Mesenchymal stem cell (in vitro differentiated cells and primary cell): ENCODE measurements around the gene CPA1.

ENCODE experiments used
- DNase-seq: peaks from one replicate; pipeline ENCODE4 v3.0.0-alpha.2; 2013
- H2AFZ ChIP-seq: one replicate; pipeline ENCODE4 v1.6.1; 2013; ENCODE audit warnings: low read depth, mild to moderate bottlenecking, control low read depth, inconsistent platforms, low read length, moderate library complexity
- H2AK5ac ChIP-seq: 2 replicates; pipeline ENCODE4 v1.6.1; 2013; ENCODE audit warnings: low read length, moderate library complexity, mild to moderate bottlenecking, inconsistent platforms; ENCODE audit not compliant: severe bottlenecking
- H2BK120ac ChIP-seq: one replicate; pipeline ENCODE4 v1.6.1; 2013; ENCODE audit warnings: low read depth, mild to moderate bottlenecking, inconsistent platforms, low read length, moderate library complexity
- H2BK12ac ChIP-seq, 2 experiments: one replicate each; pipeline ENCODE4 v1.6.1; 2013; ENCODE audit warnings: inconsistent platforms in 2 of 2, low read length in 2 of 2, mild to moderate bottlenecking in 2 of 2, moderate library complexity in 2 of 2, control low read depth in 1 of 2
- H2BK15ac ChIP-seq: one replicate; pipeline ENCODE4 v1.6.1; 2013; ENCODE audit warnings: mild to moderate bottlenecking, low read depth, inconsistent platforms; ENCODE audit not compliant: poor library complexity, severe bottlenecking
- H2BK5ac ChIP-seq: 2 replicates; pipeline ENCODE4 v1.6.1; 2013; ENCODE audit warnings: low read depth, mild to moderate bottlenecking, low read length, control low read depth, inconsistent platforms; ENCODE audit not compliant: poor library complexity, severe bottlenecking
- H3K14ac ChIP-seq, 2 experiments: one replicate each; pipeline ENCODE4 v1.6.1; 2013; ENCODE audit warnings: inconsistent platforms in 2 of 2, low read length in 2 of 2, control low read depth in 1 of 2, mild to moderate bottlenecking in 1 of 2, moderate library complexity in 1 of 2
- H3K18ac ChIP-seq, 2 experiments: one replicate each; pipeline ENCODE4 v1.6.1; 2013; ENCODE audit warnings: inconsistent platforms in 2 of 2, low read length in 2 of 2, control low read depth in 1 of 2, low read depth in 1 of 2, mild to moderate bottlenecking in 1 of 2
- H3K23ac ChIP-seq, 2 experiments: one replicate each; pipeline ENCODE4 v1.6.1; 2013; ENCODE audit warnings: inconsistent platforms in 2 of 2, low read length in 2 of 2, mild to moderate bottlenecking in 2 of 2, moderate library complexity in 2 of 2, control low read depth in 1 of 2
- H3K27ac ChIP-seq: 2 replicates; pipeline ENCODE4 v1.5.1; 2013; ENCODE audit warnings: mild to moderate bottlenecking, moderate library complexity, low read length, control low read depth, inconsistent platforms; ENCODE audit not compliant: poor library complexity, severe bottlenecking
- H3K27me3 ChIP-seq, 2 experiments: 2 replicates each; pipeline versions ENCODE4 v1.6.1 to v1.7.0; 2013; ENCODE audit warnings: low read length in 2 of 2, mild to moderate bottlenecking in 2 of 2, moderate library complexity in 2 of 2, control low read depth in 1 of 2, inconsistent platforms in 1 of 2; ENCODE audit not compliant: control insufficient read depth in 1 of 2, insufficient read depth in 1 of 2
- H3K36me3 ChIP-seq, 2 experiments: 2 replicates each; pipeline versions ENCODE4 v1.6.1 to v1.7.0; 2013; ENCODE audit warnings: low read length in 2 of 2, control low read depth in 1 of 2, inconsistent platforms in 1 of 2, low read depth in 1 of 2, mild to moderate bottlenecking in 1 of 2; ENCODE audit not compliant: insufficient read depth in 2 of 2, control insufficient read depth in 1 of 2
- H3K4ac ChIP-seq, 2 experiments: one replicate each; pipeline ENCODE4 v1.6.1; 2013; ENCODE audit warnings: inconsistent platforms in 2 of 2, low read length in 2 of 2, mild to moderate bottlenecking in 2 of 2, moderate library complexity in 2 of 2, control low read depth in 1 of 2, low read depth in 1 of 2
- H3K4me1 ChIP-seq: 2 replicates; pipeline ENCODE4 v1.6.1; 2013; ENCODE audit warnings: low read depth, low read length, control low read depth; ENCODE audit not compliant: control insufficient read depth, insufficient read depth
- H3K4me2 ChIP-seq: 2 replicates; pipeline ENCODE4 v1.6.1; 2013; ENCODE audit warnings: low read length, mild to moderate bottlenecking, inconsistent platforms; ENCODE audit not compliant: poor library complexity, severe bottlenecking
- H3K4me3 ChIP-seq, 2 experiments: 2 replicates each; pipeline versions ENCODE4 v1.5.1 to v1.7.0; 2013; ENCODE audit warnings: low read length in 2 of 2, mild to moderate bottlenecking in 2 of 2, control low read depth in 1 of 2, low read depth in 1 of 2; ENCODE audit not compliant: insufficient read depth in 1 of 2
- H3K79me1 ChIP-seq: replicated peaks from 2 replicates; pipeline ENCODE4 v1.6.1; 2013; ENCODE audit warnings: mild to moderate bottlenecking, control low read depth, low read length, inconsistent platforms; ENCODE audit not compliant: poor library complexity, severe bottlenecking
- H3K9ac ChIP-seq: 2 replicates; pipeline ENCODE4 v1.7.0; 2013; ENCODE audit warnings: mild to moderate bottlenecking, low read length, moderate library complexity
- H3K9me3 ChIP-seq: 2 replicates; pipeline ENCODE4 v1.7.0; 2013; ENCODE audit warnings: mild to moderate bottlenecking, low read length; ENCODE audit not compliant: control insufficient read depth
- H4K8ac ChIP-seq: one replicate; pipeline ENCODE4 v1.6.1; 2013; ENCODE audit warnings: inconsistent platforms, mild to moderate bottlenecking, low read length, moderate library complexity
- H4K91ac ChIP-seq: one replicate; pipeline ENCODE4 v1.6.1; 2013; ENCODE audit warnings: mild to moderate bottlenecking, low read length, inconsistent platforms
- WGBS: methylation state at CpG from one replicate; pipeline ENCODE4 v1.1.7; 2013; ENCODE audit warnings: mixed read lengths; 5-methylcytosine and 5-hydroxymethylcytosine counted together

CPA1 gene

DNA sequence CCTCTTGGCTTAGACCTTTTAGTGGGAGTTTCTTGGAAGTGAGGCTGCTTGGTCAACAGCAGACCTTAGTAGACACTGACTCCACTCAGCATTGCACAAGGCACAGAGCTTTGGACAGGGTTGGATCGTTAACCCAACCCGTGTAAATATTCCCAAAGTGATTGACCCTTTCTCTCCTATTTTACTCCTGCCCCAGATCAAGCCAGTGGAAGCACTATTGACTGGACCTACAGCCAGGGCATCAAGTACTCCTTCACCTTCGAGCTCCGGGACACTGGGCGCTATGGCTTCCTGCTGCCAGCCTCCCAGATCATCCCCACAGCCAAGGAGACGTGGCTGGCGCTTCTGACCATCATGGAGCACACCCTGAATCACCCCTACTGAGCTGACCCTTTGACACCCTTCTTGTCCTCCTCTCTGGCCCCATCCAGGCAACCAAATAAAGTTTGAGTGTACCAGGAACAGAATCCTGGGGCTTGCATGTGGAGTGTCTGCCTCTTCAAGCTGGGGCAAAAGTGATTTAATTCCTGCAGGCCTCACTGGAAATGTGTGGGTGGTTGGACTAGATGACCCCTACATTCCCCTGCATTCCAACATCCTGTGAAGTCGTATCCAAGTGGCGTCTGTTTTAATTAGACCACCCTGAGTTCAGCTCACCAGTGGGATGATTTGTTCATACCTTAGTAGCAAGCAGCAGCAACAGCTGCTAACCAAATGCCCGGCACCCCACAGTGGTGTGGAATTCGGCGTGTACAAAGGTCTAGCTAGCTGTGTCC is 7.5 kb downstream of the CPA1 start:
- H3K4me1 ChIP-seq, result peaks cover 17% of the 10 kb centered on the region
- DNase-seq, result no peak
- peak overlapping the region in 1 of 2 experiments; percentile 61 for H3K18ac ChIP-seq
- peak overlapping the region; percentile 0 to 49 for H2BK12ac ChIP-seq
- H2BK15ac ChIP-seq, result no peak overlapping the region
- H3K23ac ChIP-seq, result no peak overlapping the region
- no peak overlapping the region for H3K9ac ChIP-seq
- H2AFZ ChIP-seq, result no peak overlapping the region
- peak overlapping the region; percentile 98 for H2BK5ac ChIP-seq
- H3K36me3 ChIP-seq, result peaks cover 0 to 5% of the 10 kb centered on the region in 2 experiments
- H3K14ac ChIP-seq, result no peak overlapping the region
- H2BK120ac ChIP-seq, result no peak overlapping the region
- peak overlapping the region; percentile 5 for H4K8ac ChIP-seq
- H3K4ac ChIP-seq, result peak overlapping the region in 1 of 2 experiments; percentile 5
- H3K79me1 ChIP-seq, result no peaks in the 10 kb centered on the region
- H3K4me2 ChIP-seq, result no peak overlapping the region
- no peak overlapping the region for H4K91ac ChIP-seq
- WGBS, result 81% methylated on average over 11 of the region's 12 CpGs
- H3K27me3 ChIP-seq, result no peaks in the 10 kb centered on the region
- H3K27ac ChIP-seq, result peak overlapping the region; percentile 95
- H3K4me3 ChIP-seq, result no peak overlapping the region
- H3K9me3 ChIP-seq, result no peaks in the 10 kb centered on the region
- H2AK5ac ChIP-seq, result peak overlapping the region; percentile 94

DNA sequence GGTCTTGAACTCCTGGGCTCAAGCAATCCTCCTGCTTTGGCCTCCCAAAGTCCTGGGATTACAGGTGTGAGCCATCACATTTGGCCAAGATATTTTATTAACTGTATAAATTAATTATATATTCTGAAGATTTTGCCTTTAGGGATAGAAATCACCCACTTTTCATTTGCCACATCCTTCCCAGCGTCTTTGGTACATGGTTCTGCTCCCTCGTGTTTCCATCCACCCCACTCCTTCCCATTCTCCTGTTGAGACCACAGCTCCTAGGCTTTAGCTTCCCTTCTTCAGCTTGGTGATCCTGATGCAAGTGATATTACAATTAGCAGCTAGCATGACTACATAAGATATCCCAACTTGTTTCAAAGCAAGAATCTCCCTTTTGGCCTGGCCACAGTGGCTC is 8.4 kb downstream of the CPA1 start:
- no peak overlapping the region for H2AFZ ChIP-seq
- no peak overlapping the region for H2BK120ac ChIP-seq
- H3K4ac ChIP-seq, result no peak overlapping the region
- H3K4me1 ChIP-seq, result peaks cover 17% of the 10 kb centered on the region
- H2BK15ac ChIP-seq, result no peak overlapping the region
- H4K91ac ChIP-seq, result no peak overlapping the region
- H3K9me3 ChIP-seq, result no peaks in the 10 kb centered on the region
- H3K23ac ChIP-seq, result no peak overlapping the region
- H3K4me2 ChIP-seq, result no peak overlapping the region
- H3K36me3 ChIP-seq, result peaks cover 0 to 5% of the 10 kb centered on the region in 2 experiments
- peak overlapping the region; percentile 100 for H2AK5ac ChIP-seq
- peak overlapping the region; percentile 98 for H2BK5ac ChIP-seq
- no peak overlapping the region for H4K8ac ChIP-seq
- no peak overlapping the region for H3K9ac ChIP-seq
- no peak for DNase-seq
- peak overlapping the region in 1 of 2 experiments; percentile 85 for H2BK12ac ChIP-seq
- no peaks in the 10 kb centered on the region for H3K79me1 ChIP-seq
- H3K18ac ChIP-seq, result no peak overlapping the region
- H3K4me3 ChIP-seq, result no peak overlapping the region
- no peak overlapping the region for H3K14ac ChIP-seq
- H3K27ac ChIP-seq, result peak overlapping the region; percentile 95
- 100% methylated on average over 2 of the region's 2 CpGs for WGBS
- H3K27me3 ChIP-seq, result no peaks in the 10 kb centered on the region

DNA sequence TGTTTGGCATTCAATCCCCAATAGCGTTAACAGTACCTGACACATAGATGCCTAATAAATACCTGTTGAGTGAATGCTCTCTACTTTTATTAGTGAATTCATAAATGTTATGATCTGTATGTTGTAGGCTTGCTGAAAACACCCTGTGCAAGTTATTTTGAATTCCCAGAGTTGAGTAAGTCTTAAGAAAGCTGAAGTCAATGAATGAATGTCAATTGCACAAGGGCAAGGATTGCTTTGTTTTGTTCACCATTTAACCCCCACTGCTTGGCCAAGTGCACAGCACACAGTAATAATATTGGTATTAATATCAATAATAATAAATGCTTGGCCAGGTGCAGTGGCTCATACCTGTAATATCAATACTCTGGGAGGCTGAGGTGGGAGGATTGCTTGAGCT is 10.2 kb downstream of the CPA1 start:
- Histone ChIP-seq H3K18ac (no peak overlapping the region), H2AK5ac (peak overlapping the region; percentile 87), H2BK120ac (no peak overlapping the region), H3K4me1 (peaks cover 15% of the 10 kb centered on the region), H3K27ac (no peak overlapping the region), H2BK12ac (no peak overlapping the region), H3K4me2 (no peak overlapping the region), H3K23ac (no peak overlapping the region), H3K4ac (no peak overlapping the region), H3K9ac (no peak overlapping the region), H3K14ac (no peak overlapping the region), H3K36me3 (no peaks in the 10 kb centered on the region), H3K79me1 (no peaks in the 10 kb centered on the region), H4K91ac (no peak overlapping the region), H2AFZ (no peak overlapping the region), H4K8ac (no peak overlapping the region), H2BK15ac (no peak overlapping the region), H3K4me3 (no peak overlapping the region), H2BK5ac (no peak overlapping the region), H3K9me3 (no peaks in the 10 kb centered on the region), H3K27me3 (no peaks in the 10 kb centered on the region)
- no peak for DNase-seq
- no CpG with 5 or more reads among the region's 1 CpG for WGBS

DNA sequence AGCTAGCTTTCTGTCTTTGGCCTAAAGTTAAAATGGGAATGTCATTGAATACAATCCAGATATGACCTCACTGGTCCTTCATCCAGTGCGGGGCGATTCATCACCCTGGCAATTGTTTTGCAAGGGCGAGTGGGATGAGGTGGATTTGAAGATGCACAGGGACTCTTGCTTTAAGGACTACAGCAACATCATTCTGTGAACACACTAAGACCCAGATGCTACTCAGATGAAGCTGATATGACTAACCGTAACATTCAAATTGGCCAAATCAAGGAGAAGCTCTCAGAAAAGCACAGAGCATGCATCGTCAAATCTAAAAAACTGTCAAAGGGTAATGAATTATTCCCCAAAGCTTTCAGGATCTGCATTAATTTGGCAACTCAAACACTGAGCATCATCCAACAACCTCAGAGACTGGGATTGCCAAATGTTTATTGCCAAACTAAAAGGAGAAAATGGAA is 12.8 kb downstream of the CPA1 start:
- 92% methylated on average over 5 of the region's 5 CpGs for WGBS
- Histone ChIP-seq H3K4me1 (peaks cover 4% of the 10 kb centered on the region), H3K9ac (peak overlapping the region; percentile 74), H2BK120ac (no peak overlapping the region), H2AFZ (no peak overlapping the region), H2AK5ac (peak overlapping the region; percentile 89), H2BK15ac (no peak overlapping the region), H3K18ac (no peak overlapping the region), H3K79me1 (no peaks in the 10 kb centered on the region), H2BK5ac (peak overlapping the region; percentile 19), H3K27me3 (no peaks in the 10 kb centered on the region), H3K9me3 (no peaks in the 10 kb centered on the region), H3K4me3 (peak overlapping the region in 1 of 2 experiments; percentile 3), H3K23ac (no peak overlapping the region), H2BK12ac (peak overlapping the region in 1 of 2 experiments; percentile 80), H3K4me2 (no peak overlapping the region), H3K27ac (peak overlapping the region; percentile 96), H4K8ac (peak overlapping the region; percentile 45), H3K14ac (no peak overlapping the region), H4K91ac (no peak overlapping the region), H3K36me3 (peaks cover 0 to 3% of the 10 kb centered on the region in 2 experiments), H3K4ac (no peak overlapping the region)
- peak; percentile 39 for DNase-seq
